NAMALWA (cell line): ENCODE data around the gene EFR3B.

Experiments used
- DNase-seq: peaks from one replicate; pipeline ENCODE4 v3.0.0-alpha.2; 2015; ENCODE audit warnings: low spot score

EFR3B gene

GRCh38 chr2:25035537-25036220 lies 6.2 kb upstream of the EFR3B start:
- no peak for DNase-seq

DNA sequence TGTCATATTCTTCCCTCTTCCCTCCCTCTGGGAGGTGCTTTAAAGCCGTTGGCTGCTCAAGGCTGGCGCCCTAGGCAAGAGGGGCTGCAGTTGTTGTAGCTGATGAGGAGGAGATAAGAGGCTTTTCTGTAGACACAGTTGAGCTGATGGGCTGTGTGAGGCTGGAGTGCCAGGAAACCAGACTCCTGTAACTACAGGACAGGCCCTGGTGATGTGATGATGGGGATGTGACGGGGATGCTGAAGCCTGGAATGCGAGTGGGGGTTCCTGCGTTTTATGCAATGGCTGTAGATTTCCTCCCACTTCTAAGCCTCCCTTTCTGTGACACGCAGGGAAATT lies 5.7 kb upstream of the EFR3B start:
- DNase-seq, result no peak

DNA sequence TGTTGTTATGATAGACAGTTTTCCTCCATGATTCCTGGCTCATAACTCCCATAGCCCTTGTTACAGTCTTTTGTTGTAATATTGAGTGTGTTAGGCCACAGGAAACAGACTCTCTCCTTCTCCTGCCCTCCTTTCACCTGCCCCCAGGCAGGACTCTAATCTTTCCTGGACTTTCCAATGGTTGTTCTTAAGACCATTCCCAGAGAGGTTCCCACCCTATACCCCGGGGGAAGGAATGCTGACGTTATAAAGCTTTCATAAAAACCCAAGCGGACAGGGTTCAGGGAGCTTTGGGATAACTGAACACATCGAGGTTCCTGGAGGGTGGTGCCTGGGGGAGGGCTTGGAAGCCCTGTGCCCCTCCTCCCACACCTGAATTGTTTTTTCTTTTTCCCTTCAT lies 2.8 kb upstream of the EFR3B start:
- DNase-seq, result no peak

DNA sequence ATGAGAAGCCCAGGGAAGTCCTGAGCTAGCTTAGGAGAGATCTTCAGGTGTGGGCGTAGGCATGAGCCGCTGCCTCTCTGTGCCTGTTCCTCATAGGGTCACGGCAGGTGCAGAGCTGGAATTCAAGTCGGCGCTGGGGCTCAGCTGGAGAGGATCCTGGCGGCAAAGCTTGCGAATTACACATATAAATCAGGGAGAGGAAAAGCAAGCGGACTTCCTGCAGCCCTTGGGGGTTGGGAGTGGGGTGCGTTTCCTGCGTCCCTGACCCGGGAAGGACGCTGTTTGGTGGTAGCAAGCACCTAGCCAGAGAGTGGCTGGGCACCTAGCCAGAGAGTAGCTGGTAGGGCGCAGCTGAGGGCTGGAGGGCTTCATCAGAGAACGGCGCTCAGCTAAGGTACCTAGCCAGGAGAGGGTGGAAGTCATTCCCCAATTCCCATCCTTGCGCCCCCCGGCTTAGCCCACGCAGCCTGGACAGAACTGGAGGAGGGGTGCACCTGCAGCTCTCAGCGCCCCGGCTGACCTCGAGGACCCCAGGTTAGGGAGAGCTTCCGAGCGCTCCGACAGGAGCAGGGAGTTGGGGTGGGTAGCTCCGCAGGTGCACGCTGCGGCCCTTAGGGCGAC lies 459 bp upstream of the EFR3B start:
- DNase-seq, result peak; percentile 36

DNA sequence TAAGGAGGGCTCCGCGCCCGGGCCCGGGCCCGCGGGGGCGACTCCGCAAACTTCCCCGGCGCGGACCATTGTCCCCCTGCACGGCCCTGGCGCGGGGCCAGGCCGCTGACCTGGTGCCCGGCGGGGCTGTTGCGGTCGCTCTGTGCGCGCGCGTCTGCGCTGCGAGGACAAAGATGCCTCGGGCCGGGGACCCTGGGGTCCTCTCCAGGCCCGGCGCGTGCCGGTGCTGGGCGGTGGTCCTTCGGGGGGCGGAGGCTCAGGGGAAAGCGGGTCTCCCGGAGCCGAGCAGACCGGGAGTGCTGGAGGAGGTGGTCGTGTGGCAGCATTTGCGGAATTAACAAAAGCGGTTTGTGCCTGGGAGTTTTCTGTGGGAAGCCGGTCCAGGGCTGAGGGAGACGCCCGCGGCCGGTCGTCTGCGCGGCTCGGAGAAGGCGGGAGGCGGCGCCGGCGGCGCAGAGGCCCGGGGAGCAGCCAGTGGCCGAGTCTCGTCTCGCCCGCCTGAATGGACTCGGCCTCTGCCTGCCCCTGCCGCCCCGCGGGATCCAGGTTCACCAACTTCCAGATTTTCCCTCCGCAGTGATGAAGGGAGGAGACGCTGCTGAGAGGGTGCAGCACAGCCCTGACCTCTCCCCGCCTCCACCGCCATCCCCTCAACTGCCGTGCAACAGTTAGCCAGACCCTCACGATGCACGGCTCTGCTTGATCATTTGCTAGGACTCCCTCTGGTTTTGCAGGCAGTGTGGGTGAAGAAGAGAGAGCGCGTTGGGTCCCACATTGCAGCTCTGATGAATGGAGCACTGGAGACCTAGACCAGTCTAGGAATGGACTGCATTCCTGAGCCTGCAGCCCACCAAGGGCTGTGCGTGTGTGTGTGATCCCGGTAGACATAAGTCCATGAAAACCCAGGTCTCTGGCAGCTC lies 705 bp downstream of the EFR3B start:
- no peak for DNase-seq

DNA sequence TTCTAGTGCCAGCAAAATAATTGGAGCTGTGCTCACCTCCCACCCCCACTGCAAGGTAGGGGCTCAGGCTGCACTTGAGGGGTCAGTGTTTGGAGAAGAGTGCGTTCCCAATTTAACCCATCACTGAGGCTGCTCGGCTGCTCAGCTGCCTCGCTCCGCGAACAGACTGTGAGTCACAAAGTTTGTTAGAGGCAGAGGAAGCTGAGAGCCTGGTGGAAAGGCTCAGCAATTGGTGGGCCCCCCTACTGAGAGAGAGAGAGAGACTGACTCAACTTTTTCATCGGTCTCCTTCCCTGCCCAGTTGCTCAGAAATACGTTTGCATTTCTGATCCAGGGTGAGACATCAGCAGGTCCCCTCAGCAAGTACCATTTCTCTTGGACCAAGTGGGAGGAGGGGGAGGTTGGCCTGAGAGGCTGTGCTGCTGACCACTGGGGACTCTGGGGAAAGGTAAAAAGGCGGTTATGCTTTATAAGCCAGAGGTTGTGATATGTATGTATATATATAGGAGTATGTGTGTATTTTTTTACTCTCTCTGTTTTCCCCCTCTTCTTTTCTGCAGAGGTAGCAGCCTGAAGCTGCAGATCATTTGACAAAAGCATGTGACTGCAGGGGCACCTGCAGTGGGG lies 1.5 kb downstream of the EFR3B start:
- peak; percentile 17 for DNase-seq

DNA sequence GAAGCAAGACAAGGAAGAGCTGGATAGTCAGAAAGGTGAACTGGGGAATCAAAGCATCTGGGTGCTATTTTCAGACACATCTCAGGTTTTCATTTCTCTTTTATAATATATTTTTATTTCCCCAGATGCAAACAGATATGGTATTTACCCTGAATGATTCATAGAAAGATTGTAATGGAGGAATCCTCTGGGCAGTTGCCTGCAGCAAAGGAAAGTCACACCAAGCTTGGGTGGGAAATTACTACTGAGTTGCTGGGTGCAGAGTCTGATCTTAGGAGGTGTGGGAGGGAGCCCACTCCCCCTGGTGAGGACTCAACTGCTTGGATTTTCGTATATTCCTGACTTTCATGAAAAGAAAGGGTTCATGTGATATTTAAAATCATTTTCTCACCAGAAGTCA lies 2.1 kb downstream of the EFR3B start:
- DNase-seq, result no peak

- DNase-seq, result no peak
These were observed 3.1 kb downstream of the EFR3B start for GRCh38 chr2:25044990-25045389.

GRCh38 chr2:25049422-25049821 lies 7.5 kb downstream of the EFR3B start:
- no peak for DNase-seq

GRCh38 chr2:25050128-25050527 lies 8.3 kb downstream of the EFR3B start:
- DNase-seq, result no peak

DNA sequence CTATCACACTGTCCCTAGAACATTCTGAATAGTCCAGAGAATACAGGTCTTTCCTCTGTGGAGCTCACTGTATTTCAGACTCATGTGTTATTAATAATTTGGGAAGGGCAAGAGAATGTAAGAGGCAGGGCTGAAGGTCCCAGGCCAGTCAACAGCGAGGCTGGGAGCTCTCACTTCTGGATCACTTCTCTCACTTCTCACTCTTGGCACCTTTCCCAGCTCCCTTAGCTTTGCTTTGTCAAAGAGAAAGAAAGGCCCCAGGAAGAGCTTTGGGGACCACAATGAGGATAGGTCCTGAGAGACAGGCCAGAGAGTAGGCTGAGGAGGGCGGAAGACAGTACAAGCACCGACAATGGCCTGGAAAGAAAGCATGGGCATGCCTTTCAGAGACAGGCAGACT lies 11.2 kb downstream of the EFR3B start:
- no peak for DNase-seq

- no peak for DNase-seq
These were observed 12.8 kb downstream of the EFR3B start for GRCh38 chr2:25054720-25055119.

DNA sequence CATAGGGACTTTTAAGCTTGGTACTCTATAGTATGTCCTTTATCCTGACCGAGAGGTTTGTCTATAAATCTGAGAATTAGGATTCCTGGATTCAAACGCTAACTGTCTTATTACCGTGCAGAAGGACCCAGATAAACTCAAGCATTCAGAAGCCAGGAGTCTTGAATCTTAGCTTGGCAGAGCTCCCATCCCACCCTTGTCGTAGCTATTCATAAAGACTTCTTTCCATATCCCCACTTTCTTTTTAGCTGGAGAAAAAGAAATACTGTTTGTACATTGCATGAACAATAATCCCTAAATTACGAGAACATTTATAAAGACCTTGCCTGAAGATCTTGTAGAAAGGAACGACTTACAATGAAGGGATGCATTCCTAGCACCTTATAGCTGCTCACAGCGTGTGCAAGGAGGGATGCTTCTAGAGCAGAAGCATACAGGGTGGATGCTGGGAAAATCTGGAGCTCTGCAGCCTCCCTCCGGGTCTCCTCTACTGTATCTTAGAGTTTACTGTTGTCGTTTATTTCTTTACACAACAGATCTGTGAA lies 13.6 kb downstream of the EFR3B start:
- no peak for DNase-seq

- no peak for DNase-seq
These were observed 14.4 kb downstream of the EFR3B start for GRCh38 chr2:25056098-25056821.

DNA sequence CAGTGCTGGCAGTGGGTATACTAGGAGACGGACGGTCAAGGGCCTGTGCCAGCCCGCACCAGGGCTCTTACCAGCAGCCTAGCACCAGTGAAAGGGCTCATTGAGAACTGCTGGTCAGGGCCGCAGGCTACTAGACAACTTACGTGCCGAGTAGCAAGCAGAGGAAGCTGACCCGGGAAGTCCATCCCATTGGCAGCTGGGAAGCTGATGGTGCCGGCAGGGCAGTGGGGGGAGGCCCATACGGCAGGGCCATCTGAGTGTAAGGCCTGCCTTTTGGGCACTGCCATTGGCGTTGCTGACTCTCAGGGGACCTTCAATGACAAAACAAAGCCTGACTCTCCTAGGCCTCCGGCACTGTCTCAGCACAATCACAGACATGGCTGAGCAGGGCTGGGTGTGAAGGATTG lies 20.6 kb downstream of the EFR3B start:
- no peak for DNase-seq

DNA sequence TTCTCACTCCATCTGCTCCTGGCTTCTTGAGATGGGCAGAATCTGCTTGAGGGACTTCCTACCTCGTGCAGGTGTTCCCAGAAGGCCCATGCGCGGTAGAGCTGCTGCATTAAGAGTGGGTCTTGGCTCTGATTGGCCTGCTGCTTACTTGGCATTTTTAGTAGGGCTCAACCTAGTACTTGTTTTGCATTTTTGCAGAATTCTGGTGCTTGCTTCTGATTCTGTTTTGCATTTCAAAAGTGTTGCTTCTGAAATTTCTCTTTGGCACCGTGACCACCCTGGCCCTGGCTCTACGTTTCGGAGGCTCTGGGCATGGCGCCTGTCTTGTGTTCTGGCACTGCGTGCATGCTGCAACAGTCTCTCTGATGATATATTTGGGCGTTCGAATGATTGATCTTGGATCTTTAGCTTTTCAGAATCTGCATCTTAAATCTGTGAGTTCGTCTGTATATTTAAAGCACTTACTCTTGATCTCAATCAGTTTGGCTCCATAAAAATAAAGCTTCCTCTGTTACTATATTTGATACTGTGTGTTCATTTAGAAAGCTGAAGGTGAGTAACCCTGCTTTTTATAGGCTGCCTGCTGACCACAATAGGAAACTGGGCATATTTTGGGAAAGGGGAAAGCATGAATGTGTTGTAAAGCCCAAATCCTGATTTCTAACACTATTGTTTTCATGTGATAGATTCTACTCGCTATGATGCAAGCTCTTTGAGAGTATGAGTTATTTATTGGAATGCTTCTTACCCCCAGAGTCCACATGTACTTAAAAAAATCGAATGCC lies 22.2 kb downstream of the EFR3B start:
- no peak for DNase-seq

- no peak for DNase-seq
These were observed 23.9 kb downstream of the EFR3B start for GRCh38 chr2:25065768-25066167.

GRCh38 chr2:25066455-25066854 lies 24.6 kb downstream of the EFR3B start:
- DNase-seq, result no peak

DNA sequence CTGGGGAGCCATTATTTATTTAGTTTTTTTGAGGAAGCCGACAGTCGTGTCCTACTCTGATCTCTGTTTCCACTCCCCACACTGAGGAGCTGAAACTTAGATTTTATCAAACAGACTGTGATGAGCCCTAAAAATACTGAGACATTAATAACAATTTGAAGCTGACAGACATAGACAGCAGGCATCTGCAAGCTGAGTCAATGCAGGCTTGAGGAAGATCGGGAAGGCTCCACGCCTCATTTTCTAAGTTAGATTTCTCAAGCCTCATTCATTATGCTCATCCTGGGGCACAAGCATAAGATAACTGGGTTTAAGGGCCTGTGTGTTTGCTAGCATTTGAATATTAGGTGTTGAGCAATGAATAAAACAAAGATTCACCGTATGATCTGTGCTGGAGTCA lies 26.3 kb downstream of the EFR3B start:
- DNase-seq, result no peak

GRCh38 chr2:25071966-25072365 lies 30.1 kb downstream of the EFR3B start:
- DNase-seq, result no peak

DNA sequence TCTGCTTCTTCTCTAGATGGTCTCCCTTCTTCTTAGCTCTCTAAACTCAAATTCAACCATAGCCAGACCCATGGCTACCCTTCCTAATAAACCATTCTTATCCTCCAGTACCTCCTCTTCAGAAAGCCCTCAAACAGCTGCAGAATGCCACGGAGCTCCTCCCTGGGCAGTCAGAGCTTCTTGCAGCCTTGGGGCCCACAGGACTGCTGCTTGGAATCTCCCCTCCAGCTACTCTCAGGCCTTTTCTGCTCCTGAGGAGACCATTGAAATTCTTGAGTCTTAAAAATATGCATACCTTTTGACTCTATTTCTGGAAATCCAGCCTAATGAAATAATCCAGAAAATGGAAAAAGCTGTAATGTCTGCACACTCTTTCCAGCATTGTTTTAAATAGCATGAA lies 30.7 kb downstream of the EFR3B start:
- DNase-seq, result no peak
